HG03342 (cell line): Measurements from ENCODE around the gene NOB1.
"Not testable (repeated sequence)": the region's sequence is repeated elsewhere in the genome, so short reads cannot be mapped to it uniquely, and the experiment has no call there.

Experiments used
- ATAC-seq: cut with Tn5 transposase; IDR thresholded peaks from one replicate; pipeline ENCODE4 v1.9.1; 2021; ENCODE audit warnings: mild to moderate bottlenecking, moderate library complexity; ENCODE audit not compliant: unreplicated experiment

The NOB1 gene

GRCh38 chr16:69761983-69762813 is 7.5 kb upstream of the NOB1 start, which contains the start of gene WWP2:
TSS of gene WWP2 (plus strand) at chr16:69762332. CDS start at chr16:69787011, 24,679 bp downstream.
- peak; percentile 67 for ATAC-seq

- not testable (repeated sequence) for ATAC-seq
Observed at GRCh38 chr16:69757375-69757774, 2.6 kb upstream of the NOB1 start.

DNA sequence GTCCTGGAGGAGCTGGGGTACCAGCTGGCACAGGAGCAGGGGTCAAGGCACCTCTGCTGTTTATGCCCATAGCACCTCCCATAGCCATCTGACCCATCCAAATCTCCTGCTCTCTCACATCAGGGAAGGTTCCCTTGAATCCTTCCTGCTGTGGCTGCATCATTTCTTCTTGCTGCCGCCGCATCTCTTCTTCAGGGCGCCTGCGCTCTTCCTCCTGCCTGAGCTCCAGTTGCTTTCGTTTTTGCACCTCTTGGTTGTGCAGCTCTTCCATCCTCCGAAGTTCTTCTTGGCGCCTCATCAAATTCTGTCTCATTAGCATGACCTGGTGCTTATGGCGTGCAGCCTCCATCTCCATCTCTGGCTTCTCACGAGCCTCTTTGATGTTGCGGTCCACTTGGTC is 2.0 kb upstream of the NOB1 start:
- ATAC-seq: no peak

GRCh38 chr16:69754143-69754468 is 620 bp downstream of the NOB1 start:
- no peak for ATAC-seq

GRCh38 chr16:69748694-69749345 is 5.9 kb downstream of the NOB1 start:
- no peak for ATAC-seq

DNA sequence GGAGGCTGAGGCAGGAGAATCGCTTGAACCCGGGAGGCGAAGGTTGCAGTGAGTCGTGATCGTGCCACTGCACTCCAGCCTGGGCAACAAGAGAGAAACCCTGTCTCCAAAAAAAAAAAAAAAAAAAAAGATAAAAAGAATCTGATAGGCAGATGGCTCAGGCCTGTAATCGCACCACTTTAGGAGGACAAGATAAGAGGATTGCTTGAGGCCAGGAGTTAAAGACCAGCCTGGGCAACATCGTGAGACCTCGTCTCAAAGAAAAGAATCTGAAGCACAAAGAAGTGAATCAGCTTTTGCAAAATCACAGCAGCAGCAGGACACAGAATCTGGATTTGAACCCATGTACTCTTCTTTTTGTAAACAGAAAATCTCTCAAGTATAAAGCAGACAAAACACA is 7.6 kb downstream of the NOB1 start:
- ATAC-seq: no peak

DNA sequence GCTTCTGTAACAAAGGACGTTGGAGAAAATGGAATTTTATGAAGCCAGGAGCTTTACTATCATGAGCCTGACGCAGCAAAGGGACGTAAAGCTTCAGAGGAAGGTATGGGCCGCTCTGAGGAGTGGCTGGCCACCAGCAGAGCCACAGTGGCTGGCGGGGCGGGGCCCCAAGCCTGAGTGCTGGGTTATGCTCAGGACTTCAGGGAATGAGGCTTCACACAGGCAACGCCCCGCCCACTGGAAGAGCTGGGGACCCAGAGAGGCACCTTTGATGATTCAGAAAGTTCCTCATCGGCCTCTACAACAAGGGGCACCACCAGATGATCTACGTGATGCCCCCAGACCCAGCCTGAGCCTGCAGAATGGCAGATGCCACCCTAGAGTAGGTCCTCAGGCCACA is 8.8 kb downstream of the NOB1 start:
- ATAC-seq: no peak

- ATAC-seq: no peak
Observed at GRCh38 chr16:69745232-69745612, 9.5 kb downstream of the NOB1 start.

DNA sequence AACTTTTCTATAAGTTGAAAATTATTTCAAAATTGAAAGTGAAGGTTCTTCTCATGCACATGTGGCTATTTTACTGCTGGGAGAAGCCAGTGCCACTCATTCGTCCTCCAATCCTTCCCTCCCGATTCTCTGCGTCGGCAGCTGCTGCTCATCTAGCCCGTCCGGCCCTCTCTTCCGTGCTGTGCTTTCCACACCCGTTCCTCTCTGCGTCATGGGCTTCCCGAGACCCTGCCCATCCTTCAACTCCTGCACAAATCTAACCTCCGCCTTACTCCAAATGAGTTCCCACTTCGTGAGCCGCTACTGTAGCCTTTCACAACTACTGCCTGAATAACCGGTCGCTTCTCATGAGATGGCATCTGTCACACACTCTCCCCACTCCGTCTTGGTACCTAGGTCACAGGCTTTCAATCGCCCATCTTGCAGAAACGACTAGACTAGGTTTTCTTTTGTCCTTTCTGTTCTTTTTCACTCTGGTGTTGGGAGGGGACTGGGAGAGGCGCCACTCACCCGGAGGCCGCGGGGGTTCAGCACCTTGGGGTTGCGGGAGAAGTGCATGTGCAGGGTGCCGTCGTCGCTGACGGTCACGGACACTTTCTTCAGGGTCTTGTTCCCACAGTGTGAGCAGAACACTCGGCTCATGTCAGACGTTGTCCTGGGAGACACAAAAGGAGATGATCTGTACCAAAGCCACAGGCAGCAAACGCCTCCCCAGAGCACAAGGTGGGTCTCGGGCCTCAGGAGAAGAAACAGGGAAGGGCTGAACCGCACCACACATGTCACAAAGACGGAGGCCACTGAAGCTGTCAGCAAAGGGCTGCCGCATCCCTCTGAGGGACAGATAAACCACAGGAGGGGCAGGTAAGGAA is 10.1 kb downstream of the NOB1 start:
- ATAC-seq: no peak

DNA sequence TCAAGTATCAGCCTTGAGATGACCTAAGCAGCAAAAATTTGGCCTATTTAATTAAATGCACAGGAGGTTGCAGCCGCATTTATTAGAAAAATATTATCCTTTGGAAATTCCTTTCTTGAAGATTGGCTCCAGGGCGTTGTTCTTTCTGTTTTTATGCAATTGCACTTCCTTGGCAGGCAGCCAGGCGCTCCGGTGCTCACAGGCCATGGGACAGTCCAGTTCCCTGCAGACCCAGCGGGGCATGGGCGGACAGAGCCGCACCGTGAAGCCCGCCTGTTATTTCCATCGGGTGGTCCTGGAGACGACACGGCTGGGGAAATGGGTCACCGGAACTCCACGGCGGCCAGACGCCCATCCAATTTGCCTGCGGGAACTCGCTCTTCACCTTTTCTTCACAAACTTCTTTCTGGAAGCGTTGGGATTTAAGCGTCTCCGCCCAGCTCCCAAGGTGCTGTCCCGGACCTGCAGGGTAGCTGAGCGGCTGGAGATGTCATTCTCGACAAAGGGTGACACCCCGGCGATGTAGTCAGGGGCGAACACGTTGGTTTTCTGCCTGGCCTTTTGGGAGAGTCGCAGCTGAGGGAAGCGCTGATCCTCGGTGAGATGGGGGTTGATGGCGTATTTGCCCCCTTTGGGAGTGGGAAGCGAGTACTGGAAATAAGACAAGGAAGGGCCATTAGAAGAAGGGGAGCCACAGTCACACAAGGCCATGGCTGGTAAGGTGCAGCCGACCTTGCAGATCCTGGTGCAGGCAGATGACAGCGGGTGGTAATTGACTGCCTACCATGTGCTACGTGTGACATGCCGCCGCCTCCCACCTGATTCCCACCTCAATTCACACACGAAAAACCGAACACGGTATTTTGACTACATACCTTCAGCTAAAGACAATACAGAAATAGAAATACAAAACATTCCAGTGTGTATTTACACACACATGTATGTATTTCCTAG is 12.5 kb downstream of the NOB1 start:
- ATAC-seq: no peak

- ATAC-seq: no peak
Observed at GRCh38 chr16:69741519-69741918, 13.2 kb downstream of the NOB1 start.

DNA sequence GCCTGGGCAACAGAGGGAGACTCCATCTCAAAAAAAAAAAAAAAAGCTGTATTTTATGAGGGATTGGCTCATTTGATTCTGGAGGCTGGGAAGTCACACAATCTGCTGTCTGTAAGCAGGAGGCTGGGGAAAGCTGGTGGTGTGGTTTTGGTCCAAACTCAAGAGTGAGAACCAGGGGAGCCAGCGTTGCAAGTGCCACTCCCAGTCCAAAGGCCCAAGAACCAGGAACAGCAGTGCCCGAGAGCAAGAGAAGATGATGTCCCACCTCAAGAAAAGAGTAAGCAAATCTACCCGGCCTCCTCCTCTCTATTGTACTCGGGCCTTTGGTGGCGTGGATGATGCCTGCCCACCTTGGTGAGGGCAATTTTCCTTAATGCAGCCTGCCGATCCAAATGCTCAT is 22.6 kb downstream of the NOB1 start:
- ATAC-seq: no peak

DNA sequence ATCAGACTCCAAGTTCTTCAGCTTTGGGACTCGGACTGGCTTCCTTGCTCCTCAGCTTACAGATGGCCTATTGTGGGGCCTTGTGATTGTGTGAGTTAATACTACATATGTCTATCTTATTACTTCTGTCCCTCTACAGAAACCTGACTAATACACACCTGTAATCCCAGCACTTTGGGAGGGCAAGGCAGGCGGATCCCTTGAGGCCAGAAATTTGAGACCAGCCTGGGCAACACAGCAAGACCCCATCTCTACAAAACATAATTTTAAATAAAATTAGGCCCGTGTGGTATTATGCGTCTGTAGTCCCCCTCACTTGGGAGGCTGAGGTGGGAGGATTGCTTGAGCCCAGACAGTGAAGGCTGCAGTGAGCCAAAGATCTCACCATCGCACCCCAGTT is 23.4 kb downstream of the NOB1 start:
- not testable (repeated sequence) for ATAC-seq

DNA sequence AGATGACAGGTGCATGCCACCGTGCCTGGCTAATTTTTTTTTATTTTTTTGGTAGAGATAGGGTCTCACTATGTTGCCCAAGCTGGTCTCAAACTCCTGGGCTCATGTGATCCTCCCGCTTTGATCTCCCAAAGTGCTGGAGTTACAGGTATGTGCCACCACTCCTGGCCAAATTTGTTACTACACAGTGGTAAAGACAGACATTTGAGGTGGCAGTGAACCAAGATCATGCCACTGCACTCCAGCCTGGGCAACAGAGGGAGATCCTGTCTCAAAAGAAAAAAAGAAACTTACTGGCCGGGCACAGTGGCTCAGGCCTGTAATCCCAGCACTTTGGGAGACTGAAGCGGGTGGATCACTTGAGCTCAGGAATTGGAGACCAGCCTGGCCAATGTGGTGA is 25.7 kb downstream of the NOB1 start:
- not testable (repeated sequence) for ATAC-seq

DNA sequence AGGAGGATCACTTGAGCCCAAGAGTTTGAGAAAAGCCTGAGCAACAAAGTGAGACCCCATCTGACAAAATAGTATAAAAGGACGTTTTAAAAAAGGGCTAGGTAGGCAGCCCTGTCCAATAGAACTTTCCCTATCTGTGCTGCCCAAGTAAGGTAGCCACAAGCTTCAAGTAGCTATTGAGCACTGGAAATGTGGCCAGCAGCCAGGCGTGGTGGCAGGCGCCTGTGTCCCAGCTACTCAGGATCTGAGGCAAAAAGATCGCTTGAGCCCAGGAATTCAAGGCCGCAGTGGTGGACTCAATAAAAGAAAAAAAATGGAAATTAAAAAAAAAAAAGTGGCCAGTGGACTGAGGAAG is 26.8 kb downstream of the NOB1 start:
- no peak for ATAC-seq

DNA sequence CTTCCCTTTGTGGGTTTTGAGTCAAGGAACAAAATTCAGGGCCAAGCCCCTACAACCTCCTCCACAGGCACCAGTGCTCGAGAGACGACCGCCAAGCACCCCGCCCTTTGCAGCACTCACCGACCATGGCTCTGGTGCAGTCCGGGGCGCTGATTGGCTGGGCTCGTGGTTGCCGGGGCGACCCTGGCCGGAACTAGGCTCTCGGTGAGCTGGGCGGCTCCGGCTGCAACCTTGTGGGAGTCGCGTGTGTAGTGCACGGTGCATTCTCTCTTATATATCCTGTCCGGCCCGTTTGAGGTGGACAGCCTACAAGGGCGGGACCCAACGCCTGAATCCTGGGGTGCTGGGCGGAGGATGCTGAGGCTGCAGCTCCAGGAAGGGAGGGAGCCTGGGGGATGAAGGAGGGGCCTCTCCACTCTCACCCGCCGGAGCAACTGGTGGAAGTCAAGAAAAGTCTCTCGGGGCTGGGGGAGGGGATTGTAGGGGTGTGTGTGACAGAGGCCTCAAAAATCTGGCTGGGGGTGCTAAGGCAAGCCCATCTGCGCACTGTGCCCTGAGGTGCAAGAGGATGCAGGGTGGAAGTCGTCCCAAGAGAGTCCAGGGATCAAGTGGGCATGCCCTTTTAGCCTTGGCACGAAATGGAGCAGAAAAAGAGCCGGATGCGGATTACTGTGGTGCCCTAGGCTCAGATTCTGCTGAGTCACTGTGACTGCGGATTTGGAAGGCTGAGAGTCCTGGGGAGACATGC is 28.2 kb downstream of the NOB1 start, which contains the start of gene NQO1:
NQO1 (minus strand) TSS at position 248 of the 748 bp plus-strand sequence; CDS start at position 127, 121 bp downstream.
- ATAC-seq: peak; percentile 98

- no peak for ATAC-seq
Observed at GRCh38 chr16:69725480-69726312, 29.0 kb downstream of the NOB1 start.

DNA sequence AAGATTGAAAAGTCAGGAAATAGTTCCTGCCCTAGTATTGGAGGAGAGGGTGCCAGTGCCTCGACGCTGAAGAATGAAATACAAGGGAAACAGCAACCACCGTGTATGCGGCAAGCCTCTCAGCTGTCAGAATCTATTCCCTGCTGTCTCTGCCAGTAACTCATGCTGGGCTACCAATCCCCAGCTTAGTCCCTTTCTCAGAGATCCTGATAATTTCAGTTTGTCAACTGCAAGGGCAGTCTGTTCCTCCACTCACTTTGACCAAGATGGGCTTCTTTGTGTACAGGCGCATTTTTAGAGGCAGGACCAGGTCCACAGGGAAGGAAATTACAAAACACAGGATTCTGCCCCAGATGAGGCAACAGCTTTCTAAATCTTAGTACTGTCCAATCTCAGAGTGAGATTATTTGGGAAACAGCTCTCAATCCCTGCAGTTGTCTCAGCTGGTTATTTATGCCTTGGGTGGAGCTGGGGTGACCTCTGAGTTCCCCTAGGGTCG is 29.7 kb downstream of the NOB1 start:
- no peak for ATAC-seq
